DOHH2 (cell line): ENCODE measurements around the gene TMEM154.

Experiments used
- EZH2phosphoT487 ChIP-seq: fragments of 200-600 bp; sonication (generic); IDR thresholded peaks from 2 replicates; pipeline ENCODE4 v1.6.1; 2017; ENCODE audit warnings: borderline replicate concordance, mild to moderate bottlenecking, antibody characterized with exemption, low read length, moderate library complexity, mixed read lengths
- TF ChIP-seq, protein P1 (sequence below): fragments of 200-600 bp; sonication (generic); IDR thresholded peaks from one replicate; pipeline ENCODE4 v1.5.1; 2014; ENCODE audit warnings: antibody characterized with exemption, mild to moderate bottlenecking, low read depth, low read length; ENCODE audit not compliant: poor library complexity, severe bottlenecking

DNA sequence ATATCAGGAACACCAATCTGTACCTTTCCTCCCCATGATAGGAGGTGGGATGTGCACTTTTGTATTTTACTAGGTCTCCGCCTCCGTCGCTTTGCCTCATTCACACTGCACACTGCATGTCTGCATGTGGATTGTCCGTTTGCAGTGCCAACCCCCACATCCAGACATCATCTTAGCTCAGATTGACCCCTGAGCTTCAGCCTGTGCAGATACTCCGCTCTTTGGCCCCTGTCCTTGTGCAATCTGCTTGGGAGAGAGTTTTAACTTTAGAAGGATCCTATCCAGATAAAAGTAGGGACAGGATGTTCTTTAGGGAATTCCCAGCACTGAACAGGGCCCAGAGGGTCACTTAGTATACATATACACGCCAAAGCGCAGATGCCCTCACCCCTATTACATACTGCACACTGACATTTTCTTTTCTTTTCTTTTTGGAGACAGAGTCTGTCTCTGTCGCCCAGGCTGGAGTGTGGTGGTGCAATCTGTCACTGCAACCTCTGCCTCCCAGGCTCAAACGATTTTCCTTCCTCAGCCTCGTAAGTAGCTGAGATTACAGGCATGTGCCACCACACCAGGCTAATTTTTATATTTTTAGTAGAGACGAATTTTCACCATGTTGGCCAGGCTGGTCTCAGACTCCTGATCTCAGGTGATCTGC lies 100.6 kb downstream of the TMEM154 start:
- TF ChIP-seq, protein P1, sequence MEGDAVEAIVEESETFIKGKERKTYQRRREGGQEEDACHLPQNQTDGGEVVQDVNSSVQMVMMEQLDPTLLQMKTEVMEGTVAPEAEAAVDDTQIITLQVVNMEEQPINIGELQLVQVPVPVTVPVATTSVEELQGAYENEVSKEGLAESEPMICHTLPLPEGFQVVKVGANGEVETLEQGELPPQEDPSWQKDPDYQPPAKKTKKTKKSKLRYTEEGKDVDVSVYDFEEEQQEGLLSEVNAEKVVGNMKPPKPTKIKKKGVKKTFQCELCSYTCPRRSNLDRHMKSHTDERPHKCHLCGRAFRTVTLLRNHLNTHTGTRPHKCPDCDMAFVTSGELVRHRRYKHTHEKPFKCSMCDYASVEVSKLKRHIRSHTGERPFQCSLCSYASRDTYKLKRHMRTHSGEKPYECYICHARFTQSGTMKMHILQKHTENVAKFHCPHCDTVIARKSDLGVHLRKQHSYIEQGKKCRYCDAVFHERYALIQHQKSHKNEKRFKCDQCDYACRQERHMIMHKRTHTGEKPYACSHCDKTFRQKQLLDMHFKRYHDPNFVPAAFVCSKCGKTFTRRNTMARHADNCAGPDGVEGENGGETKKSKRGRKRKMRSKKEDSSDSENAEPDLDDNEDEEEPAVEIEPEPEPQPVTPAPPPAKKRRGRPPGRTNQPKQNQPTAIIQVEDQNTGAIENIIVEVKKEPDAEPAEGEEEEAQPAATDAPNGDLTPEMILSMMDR, result no peak
- no peak for TF ChIP-seq EZH2phosphoT487
